ENCODE results near the gene C1QTNF9.
"Not testable (repeated sequence)": the region's sequence is repeated elsewhere in the genome, so short reads cannot be mapped to it uniquely, and the experiment has no call there.

The C1QTNF9 gene

DNA sequence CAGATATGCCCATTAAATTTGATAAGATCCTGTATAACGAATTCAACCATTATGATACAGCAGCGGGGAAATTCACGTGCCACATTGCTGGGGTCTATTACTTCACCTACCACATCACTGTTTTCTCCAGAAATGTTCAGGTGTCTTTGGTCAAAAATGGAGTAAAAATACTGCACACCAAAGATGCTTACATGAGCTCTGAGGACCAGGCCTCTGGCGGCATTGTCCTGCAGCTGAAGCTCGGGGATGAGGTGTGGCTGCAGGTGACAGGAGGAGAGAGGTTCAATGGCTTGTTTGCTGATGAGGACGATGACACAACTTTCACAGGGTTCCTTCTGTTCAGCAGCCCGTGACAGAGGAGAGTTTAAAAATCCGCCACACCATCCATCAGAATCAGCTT lies 12.0 kb downstream of the C1QTNF9 start:
- DNase-seq (ENCODE audit: low spot score), result not testable (repeated sequence)

DNA sequence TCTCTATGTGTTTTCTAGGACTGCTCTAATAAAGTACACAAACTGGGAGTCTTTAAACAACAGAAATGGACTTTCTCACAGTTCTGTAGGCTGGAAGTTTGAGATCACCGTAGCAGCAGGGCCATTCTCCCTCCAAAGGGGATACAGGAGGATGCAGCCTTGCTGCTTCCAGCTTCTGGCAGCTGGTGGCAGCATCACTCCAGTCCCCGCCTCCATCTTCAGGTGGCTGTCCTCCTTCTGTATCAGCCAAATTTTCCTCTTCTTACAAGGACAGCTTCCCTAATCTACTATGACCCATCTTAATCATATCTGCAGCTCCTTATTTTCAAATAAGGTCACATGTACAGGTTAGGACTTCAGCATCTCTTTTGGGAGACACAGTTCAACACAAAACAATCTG lies 13.1 kb downstream of the C1QTNF9 start:
- DNase-seq (ENCODE audit: low spot score), result not testable (repeated sequence)

DNA sequence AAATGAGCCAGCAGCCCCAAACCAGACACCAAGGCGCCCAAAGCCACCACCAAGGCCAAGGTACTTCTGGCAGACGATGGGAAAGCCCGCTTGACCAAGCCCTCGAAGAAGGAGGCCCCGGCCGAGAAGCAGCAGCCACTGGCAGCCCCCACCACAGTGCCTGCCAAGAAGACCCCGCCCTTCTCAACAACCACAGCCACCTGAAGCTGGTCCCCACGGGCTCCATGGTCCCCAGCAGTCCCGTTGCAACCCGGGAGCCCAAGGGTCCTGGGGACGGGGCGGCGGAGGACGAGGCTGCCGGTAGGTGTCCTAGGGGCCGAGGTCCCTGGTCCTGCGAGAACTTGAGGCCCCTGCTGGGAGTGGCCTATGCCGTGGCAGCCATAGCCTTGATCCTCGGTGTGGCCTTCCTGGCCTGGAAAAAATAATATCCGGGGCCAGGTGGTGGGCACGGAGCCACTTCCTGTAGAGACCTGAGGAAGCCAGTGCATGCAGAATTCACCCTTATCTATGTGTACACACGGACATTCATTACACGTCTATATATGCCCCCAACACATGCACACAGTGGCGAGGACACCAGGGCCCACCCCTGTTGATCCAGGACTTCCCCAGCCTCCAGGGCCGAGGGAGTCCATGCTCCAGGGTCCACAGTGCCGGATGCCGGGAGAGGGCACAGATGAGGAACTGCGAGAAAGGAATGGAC lies 13.8 kb downstream of the C1QTNF9 start:
- DNase-seq (ENCODE audit: low spot score), result no peak

DNA sequence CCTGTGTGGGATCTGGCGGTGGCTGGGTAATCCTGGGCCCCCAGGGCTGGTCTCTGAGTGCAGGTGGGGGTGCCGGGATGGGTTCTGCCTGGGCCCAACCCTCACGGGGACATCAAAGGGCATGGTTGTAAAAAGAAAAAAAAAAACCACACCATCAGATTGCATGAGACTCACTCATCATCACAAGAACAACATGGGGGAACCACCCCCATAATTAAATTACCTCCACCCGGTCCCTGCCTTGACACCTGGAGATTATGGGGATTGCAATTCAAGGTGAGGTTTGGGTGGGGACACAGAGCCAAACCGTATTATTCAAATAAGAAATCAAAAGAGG lies 14.3 kb downstream of the C1QTNF9 start:
- DNase-seq (ENCODE audit: low spot score), result no peak

DNA sequence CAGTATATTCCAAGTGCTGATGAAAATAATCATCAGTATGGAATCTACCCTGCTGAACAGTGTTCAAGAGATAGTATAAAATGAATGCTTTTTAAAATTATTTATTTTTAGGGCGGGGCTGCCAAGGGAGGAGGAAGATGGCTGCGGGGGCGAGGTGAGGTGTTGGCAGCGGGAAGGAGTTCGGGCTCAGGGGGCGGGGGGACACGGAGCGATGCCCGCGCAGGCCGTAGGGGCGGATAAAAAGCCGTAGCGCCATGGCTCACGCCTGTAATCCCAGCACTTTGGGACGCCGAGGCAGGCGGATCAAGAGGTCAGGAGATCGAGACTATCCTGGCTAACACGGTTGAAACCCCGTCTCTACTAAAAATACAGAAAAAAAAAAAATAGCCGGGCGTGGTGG lies 18.2 kb downstream of the C1QTNF9 start:
- DNase-seq (ENCODE audit: low spot score), result not testable (repeated sequence)

DNA sequence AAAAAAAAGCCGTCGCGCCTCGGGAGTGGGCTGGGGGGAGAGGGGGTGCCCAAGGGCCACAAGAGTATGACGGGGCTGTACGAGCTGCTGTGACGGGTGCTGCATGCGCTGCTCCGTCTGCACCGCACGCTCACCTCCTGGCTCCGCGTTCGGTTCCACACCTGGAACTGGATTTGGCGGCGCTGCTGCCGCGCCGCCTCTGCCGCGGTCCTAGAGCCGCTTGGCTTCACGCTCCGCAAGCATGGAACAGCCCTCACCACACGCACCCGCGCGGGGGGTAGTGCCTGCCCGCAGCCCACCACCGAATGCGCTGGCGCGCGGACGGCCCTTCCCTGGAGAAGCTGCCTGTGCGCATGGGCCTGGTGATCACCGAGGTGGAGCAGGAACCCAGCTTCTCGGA lies 18.8 kb downstream of the C1QTNF9 start:
- DNase-seq (ENCODE audit: low spot score), result no peak

DNA sequence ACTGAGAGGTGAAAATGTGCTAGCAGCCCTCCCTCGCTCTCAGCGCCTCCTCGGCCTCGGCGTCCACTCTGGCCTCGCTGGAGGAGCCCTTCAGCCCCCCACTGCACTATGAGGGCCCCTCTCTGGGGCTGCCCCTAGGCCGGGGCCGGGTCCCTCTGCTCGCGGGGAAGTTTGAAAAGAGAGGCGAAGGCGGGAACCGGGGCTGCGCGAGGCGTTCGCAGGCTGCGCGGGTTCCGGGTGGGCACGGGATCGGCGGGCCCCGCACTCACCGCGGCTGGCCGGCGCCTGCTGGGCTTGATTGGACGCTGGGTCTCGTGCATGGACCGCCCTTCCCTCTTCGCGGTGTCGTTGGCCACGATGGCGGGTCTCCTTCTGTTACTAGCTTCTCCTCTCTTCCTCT lies 29.3 kb downstream of the C1QTNF9 start:
- no peak for DNase-seq (ENCODE audit: low spot score)

DNA sequence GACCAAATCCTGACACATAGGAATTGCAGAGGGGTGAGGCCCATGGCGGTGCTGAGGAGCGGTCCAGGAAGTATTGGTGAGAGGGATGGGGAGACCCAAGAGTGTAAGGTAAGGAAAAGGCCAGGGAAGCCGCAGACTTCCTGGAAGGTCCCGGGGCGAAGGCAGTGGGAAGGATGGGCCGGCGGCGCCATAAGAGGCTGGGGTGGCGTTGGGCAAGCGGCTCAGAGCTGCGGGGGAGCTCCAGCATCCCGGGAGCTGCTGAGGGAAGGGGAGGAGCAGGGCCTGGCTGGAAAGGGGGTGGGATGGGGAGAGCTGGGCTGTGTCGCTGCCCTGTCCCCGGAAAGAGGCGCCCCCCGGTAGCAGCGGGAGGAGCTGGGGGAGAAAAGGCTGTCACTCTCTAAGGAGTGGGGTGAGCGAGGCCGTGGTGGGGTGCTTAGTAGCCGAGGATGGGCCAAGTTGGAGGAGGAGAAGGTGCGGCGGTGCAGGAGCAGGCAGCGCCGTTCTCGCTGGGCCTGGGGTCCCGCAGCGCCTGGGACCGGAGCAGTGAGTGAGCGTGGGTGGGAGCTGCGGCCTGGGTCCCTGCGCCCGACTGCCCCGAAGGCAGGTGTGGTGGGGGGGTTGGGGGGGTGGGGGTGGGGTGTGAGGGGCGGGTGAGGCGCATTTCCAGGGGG lies 30.7 kb downstream of the C1QTNF9 start:
- no peak for DNase-seq (ENCODE audit: low spot score)

DNA sequence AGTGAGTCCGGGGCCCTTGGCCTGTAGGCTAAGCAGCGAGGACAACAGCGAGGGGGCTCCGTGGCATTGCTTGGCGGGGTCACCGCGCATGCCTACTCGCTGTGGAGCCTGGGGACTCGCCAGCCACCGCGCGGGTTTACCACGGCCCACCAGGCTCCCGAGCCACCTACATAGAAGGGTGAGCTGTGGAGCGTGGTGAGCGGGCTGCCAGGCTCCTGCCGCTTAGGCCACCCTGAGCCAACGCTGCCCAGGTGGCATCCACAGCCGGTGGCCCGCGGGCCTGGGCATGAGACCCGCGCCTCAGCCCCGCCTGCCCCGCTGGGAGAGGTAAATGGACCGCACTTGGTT lies 31.2 kb downstream of the C1QTNF9 start:
- no peak for DNase-seq (ENCODE audit: low spot score)

DNA sequence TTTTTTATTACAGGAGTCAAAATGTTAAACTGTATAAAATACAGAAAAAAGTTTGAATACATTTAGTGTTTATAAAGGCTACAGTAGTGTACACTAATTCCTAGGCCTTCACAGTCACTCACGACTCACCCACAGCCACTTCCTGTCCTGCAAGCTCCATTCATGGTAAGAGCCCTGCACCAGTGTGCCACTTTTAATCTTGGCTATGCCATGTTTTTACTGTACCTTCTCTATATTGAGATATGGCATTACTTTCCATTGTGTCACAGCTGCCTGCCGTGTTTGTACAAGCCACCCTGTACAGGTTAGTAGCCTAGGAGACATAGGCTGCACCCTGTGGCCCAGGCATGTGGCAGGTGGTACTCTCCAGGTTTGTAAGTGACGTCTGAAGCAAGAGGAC lies 32.1 kb downstream of the C1QTNF9 start:
- DNase-seq (ENCODE audit: low spot score), result no peak

DNA sequence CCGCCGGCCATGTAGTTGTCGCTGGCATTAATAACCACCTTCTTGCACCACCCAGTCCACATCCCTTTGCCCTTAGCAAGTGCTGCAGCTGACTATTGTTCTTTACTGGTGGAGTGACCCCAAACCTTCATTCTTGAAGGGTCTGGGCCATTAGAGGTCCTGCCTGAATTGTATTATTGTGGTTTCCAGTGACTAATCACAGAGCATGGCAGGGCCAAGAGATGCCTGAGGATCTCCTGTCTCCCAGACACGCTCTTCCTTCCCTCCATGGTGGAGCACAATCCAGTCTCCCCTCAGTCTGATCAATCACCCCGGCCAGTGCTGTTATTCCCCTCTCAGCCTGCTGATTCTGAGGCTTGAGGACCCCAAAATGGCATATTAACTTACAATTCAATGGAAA lies 39.0 kb downstream of the C1QTNF9 start:
- DNase-seq (ENCODE audit: low spot score), result no peak

DNA sequence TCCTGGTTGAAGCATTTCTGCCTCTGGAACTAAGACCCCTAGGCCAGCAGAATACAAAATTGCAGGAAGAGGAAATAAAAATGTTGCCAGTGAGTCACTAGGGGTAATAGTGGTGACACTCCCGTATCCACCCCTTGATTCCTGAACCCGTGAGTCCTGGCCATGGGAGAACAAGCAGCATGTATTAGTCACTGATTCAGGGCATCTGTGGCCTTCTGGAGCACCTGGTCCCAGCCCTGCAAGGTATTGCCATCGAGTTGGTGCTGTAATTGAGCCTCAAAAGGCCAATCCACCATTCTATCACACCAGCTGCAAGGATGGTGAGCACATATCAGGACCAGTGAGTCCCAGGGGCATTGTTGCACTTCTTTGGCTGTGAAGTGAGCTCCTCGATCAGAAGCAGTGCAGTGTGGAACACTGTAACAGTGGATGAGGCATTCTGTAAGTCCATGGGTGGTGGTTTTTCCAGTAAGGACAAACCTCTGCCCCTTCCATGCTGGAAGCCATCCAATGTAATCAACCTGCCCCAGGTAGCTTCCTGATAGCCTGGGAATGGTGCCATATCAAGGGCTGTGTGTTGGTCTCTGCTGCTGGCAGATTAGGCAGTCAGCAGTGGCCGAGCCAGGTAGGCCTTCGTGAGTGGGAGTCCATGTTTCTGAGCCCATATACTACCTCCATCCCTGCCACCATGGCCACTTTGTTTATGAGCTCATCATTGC lies 39.6 kb downstream of the C1QTNF9 start:
- DNase-seq (ENCODE audit: low spot score), result no peak

DNA sequence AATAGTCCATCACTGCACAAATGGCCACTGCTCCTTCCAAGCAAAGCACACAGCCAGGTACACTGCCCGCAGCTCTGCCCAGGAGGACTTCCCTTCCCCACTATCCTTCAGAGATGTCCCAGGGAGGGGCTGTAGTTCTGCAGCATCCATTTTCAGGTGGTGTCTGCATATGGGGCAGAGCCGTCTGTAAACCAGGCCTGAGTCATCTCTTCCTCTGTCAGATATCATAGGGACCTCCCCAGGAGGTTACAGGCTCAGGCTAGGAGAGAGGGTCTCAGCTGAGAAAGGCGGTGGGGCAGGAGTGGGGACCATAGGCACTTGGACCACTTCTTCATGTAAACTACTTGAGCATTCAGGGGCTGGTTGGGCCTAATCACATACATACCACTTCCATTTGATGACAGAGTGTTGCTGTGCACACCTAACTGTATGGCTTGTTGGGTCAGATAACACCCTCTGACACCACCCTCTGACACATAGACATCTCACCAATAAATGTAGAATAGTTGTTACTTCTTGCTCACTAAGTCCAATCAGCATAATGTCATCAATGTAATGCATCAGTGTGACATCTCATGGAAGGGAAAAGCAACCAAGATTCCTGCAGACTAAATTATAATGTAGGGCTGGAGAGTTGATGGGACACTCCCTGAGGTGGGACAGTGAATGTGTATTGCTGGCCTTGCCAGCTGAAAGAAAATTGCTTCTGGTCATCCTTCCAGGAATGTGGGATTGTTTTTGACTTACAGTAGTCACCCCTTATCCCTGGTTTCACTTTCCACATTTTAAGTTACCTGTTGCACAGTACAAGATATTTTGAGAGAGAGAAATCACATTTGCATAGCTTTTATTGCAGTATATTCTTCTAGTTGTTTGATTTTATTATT lies 40.6 kb downstream of the C1QTNF9 start:
- DNase-seq (ENCODE audit: low spot score), result not testable (repeated sequence)

DNA sequence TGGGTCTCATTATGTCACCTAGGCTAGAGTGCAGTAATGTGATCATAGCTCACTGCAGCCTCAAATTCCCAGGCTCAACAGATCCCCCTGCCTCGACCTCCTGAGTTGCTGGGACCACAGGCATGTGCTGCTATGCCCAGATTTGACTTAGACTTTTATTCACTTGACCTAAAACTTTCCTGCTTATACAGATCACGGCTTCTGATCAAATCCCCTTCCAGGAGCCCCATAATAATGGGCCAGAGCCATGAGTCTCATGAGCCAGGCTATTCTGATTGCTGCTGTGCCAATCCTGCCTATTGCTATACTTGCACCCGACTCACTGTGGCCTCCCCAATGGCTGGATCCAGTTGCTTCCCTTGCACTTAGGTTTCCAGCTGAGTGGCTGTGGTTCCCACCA lies 42.0 kb downstream of the C1QTNF9 start:
- no peak for DNase-seq (ENCODE audit: low spot score)

DNA sequence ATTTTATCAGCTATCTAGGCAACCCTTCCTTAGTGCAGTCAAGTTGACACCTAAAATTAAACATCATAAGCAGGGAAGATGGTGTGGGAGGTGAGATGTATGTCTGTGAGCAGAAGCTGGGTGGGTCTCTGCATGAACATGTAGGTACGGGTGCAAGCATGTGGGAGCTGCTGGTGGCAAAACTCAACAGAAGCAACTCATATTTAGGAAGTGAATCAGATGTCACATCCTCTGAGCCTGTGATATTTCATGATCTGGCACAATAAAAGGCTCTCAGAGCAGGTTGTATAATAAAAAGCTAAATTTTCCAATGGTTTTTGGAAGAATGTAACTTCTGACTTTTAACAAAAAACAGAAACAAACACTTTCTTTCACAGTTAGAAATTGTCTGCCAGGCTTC lies 44.4 kb downstream of the C1QTNF9 start:
- DNase-seq (ENCODE audit: low spot score), result no peak

DNA sequence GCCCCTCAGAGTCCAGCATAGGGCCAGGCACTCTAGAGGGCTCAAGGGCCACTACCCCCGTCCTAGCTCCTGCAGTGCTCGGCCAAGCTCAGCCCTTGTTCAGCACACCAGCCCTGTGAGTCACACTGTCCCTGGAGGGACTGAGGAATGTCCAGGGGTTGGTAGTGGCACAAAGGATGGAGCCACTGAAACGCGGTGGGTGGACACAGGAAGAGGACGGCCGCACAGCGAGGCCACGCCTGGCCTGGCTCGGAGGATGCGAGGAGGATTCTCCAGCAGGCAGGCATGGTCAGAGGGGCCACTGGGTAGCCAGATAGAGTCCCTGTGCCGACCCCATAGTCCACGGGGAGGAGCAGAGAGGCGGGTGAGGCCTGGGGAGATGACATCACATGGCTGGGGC lies 45.7 kb downstream of the C1QTNF9 start:
- DNase-seq (ENCODE audit: low spot score), result no peak

DNA sequence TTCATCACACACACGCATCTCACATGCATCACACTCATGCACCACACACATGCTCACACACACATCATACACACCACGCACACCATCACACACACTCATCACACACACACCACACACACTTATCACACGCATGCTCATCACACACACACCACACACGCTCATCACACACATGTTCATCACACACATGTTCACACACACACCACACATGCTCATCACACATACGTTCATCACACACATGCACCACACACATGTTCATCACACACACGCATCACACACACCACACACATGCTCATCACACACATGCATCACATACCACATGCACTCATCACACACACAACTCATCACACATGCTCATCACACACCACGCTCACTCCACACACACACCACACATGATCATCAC lies 46.9 kb downstream of the C1QTNF9 start:
- DNase-seq (ENCODE audit: low spot score), result no peak

DNA sequence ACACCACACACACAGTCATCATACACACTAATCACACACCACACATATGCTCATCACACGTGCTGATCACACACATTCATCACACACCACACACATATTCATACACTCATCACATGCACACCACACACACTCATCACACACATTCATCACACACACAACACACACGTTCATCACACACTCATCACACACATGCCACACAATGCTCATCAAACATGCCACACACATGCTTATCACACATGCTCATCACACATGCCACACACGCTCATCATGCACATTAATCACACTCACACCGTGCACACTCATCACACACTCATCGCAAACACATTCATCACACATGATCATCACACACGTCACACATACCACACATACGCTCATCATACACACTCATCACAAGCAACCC lies 47.5 kb downstream of the C1QTNF9 start:
- no peak for DNase-seq (ENCODE audit: low spot score)

DNA sequence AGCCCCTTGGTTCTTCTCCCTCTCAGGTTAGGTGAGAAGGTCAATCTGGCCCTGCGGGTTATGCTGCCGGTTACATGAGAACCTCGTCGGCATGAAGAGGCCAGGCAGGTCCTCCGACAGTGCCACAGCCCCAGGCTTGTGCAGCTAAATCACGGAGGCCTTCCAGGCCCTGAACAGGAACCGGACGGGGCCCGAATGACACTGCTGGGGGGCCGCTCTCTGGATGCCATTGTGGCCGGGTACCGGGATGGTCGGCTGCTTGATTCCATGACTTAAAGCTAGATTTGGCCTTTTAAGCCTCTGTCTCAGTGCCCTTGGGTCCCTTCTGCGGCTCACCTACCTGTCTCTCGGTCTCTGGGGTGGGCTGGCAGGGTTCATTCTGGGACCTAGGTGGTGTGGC lies 48.4 kb downstream of the C1QTNF9 start:
- no peak for DNase-seq (ENCODE audit: low spot score)

DNA sequence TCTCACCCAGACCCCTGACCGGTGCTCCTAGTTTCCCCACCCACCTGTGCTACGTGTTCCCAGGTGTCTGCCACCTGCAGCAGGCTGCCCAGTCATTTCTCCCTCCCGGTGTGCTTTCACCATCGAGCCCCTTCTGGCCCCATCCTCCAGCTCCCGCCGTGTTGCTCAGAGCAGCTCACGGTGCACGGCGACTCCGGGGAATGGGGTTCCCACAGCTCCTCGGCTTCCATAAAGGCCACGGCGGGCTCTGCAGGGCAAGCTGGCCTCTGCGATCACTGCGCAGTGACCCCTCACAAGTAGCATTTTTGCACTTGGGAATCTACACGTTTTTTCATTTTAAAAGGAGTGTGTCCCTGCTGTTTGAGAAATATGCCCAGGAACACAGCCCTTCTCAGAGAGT lies 49.5 kb downstream of the C1QTNF9 start:
- DNase-seq (ENCODE audit: low spot score), result not testable (repeated sequence)

DNA sequence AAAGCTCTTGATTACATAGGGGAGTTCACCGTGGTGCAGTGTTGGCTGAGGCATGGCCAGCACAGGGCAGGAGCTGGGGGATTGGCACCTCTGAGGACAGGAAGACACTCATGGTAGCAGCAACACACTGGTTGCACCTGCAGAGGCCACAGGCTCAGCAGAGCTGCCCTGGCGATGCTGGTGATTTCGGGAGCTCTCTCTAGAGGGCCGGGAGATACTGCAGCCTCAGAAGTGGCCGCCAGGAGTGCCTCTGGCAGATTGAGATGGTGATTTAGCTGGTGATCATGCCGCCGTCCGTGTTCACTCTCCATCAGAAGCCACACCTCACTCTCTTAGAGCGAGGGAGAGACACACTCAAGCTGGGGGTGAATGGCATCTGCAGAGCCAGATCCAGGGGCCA lies 49.9 kb downstream of the C1QTNF9 start:
- DNase-seq (ENCODE audit: low spot score), result not testable (repeated sequence)

DNA sequence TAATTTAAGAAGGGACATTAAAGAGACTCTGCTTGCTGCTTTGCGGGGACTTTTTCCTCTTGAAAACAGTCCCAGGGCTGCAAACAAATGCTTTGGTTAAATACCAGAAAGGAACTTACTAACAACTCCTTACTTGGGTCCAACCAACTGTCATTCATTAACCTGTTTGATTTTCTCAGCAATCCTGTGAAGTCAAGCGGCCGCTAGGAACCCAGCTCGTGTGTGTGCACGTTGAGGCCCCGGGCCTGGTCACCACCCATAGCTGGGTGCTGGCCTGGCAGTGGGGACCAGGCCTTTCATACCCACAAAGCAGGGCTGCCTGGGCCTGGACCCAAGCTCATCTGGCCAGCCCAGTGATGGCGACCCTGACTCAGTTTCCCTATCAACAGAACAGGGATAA lies 50.7 kb downstream of the C1QTNF9 start:
- DNase-seq (ENCODE audit: low spot score), result no peak

DNA sequence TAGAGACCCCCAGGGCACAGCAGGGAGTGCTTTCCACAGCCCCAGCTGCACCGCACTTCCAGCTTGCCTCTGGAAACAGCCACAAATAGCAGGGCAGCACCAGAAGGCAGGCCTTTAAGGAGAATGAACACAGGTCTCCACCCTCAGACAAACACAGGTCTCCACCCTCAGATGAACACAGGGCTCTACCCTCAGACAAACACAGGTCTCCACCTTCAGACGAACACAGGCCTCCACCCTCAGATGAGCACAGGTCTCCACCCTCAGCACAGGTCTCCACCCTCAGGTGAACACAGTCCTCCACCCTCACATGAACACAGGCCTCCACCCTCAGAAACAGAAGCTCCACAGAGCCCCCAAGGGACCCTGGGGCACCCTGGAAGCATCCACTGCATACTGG lies 51.7 kb downstream of the C1QTNF9 start:
- no peak for DNase-seq (ENCODE audit: low spot score)

Data from GM03348 (cell line).